CD14-positive monocyte (primary cell): Measurements from ENCODE around the gene ZNF804B. TPM values are rescaled to one million over a fixed set of nuclear protein-coding genes. Genes with fewer than 3 reads are reported as not detected.

ENCODE experiments used
- DNase-seq, 3 donors: peaks; one replicate each; pipeline ENCODE4 v3.0.0-alpha.2; 2011 to 2022
- H2AFZ ChIP-seq: 2 replicates; pipeline ENCODE4 v1.6.0; 2012; ENCODE audit warnings: mild to moderate bottlenecking, low read depth, low read length, inconsistent platforms; ENCODE audit not compliant: insufficient read depth, poor library complexity, severe bottlenecking
- H3K27ac ChIP-seq, 2 donors: 1 replicate in 1 of 2; 2 replicates in 1 of 2; pipeline ENCODE4 v1.5.1; 2012 to 2013; ENCODE audit warnings: low read length in 2 of 2, control low read depth in 1 of 2, inconsistent platforms in 1 of 2, low read depth in 1 of 2, mild to moderate bottlenecking in 1 of 2
- H3K27me3 ChIP-seq, 2 donors: one replicate each; pipeline versions ENCODE4 v1.6.0 to v1.6.1; 2011 to 2013; ENCODE audit warnings: low read length in 2 of 2; ENCODE audit not compliant: control insufficient read depth in 2 of 2, insufficient read depth in 2 of 2
- H3K36me3 ChIP-seq, 2 donors: replicated peaks in 1 of 2; 1 replicate in 1 of 2; 2 replicates in 1 of 2; pipeline versions ENCODE4 v1.5.1 to v1.6.1; 2012 to 2013; ENCODE audit warnings: low read length in 2 of 2, control low read depth in 1 of 2, inconsistent platforms in 1 of 2, mild to moderate bottlenecking in 1 of 2; ENCODE audit not compliant: insufficient read depth in 2 of 2, control insufficient read depth in 1 of 2
- H3K4me1 ChIP-seq, 2 donors: 1 replicate in 1 of 2; 2 replicates in 1 of 2; pipeline versions ENCODE4 v1.5.1 to v1.6.1; 2012 to 2013; ENCODE audit warnings: low read length in 2 of 2, control low read depth in 1 of 2, inconsistent platforms in 1 of 2, mild to moderate bottlenecking in 1 of 2, moderate library complexity in 1 of 2; ENCODE audit not compliant: insufficient read depth in 2 of 2, control insufficient read depth in 1 of 2
- H3K4me2 ChIP-seq: replicated peaks from 2 replicates; pipeline ENCODE3; 2012; ENCODE audit warnings: low read length, moderate library complexity, mild to moderate bottlenecking; ENCODE audit not compliant: poor library complexity, severe bottlenecking; ENCODE audit errors: extremely low read depth
- H3K4me3 ChIP-seq, 3 experiments: fragments of 200-600 bp in 1 of 3; sonication (generic) in 1 of 3; replicated peaks in 1 of 3; 1 replicate in 2 of 3; 2 replicates in 1 of 3; pipeline ENCODE4 v1.5.1; 2011 to 2013; ENCODE audit warnings: low read length in 3 of 3, mild to moderate bottlenecking in 3 of 3, control low read depth in 2 of 3, low read depth in 2 of 3, inconsistent platforms in 1 of 3, moderate library complexity in 1 of 3
- H3K79me2 ChIP-seq: 2 replicates; pipeline ENCODE4 v1.6.0; 2012; ENCODE audit warnings: mild to moderate bottlenecking, control low read depth, inconsistent platforms, low read length, moderate library complexity; ENCODE audit not compliant: insufficient read depth
- H3K9ac ChIP-seq: 2 replicates; pipeline ENCODE4 v1.6.0; 2017; ENCODE audit warnings: low read length, mild to moderate bottlenecking; ENCODE audit not compliant: insufficient read depth, poor library complexity, severe bottlenecking
- H3K9me3 ChIP-seq, 2 donors: replicated peaks in 1 of 2; 1 replicate in 1 of 2; 2 replicates in 1 of 2; pipeline versions ENCODE4 v1.5.1 to v1.6.1; 2012 to 2013; ENCODE audit warnings: low read length in 2 of 2, control low read depth in 1 of 2; ENCODE audit not compliant: control insufficient read depth in 1 of 2, insufficient read depth in 1 of 2
- H4K20me1 ChIP-seq: 2 replicates; pipeline ENCODE4 v1.6.0; 2012; ENCODE audit warnings: mild to moderate bottlenecking, low read length, control low read depth, moderate library complexity; ENCODE audit not compliant: insufficient read depth
- H3K27ac Mint-ChIP-seq, 7 donors: one replicate each; pipeline ENCODE4 v1.8.0; 2020; ENCODE audit warnings: mild to moderate bottlenecking in 7 of 7, mixed read lengths in 7 of 7, moderate library complexity in 6 of 7, inconsistent platforms in 2 of 7
- H3K27me3 Mint-ChIP-seq, 3 donors: one replicate each; pipeline ENCODE4 v1.8.0; 2021 to 2022; ENCODE audit warnings: low read depth in 3 of 3, mild to moderate bottlenecking in 3 of 3, mixed read lengths in 3 of 3, moderate library complexity in 3 of 3, inconsistent platforms in 1 of 3
- H3K36me3 Mint-ChIP-seq, 2 donors: one replicate each; pipeline ENCODE4 v1.8.0; 2020; ENCODE audit warnings: mixed read lengths in 2 of 2, inconsistent platforms in 1 of 2, mild to moderate bottlenecking in 1 of 2
- H3K4me1 Mint-ChIP-seq: one replicate; pipeline ENCODE4 v1.8.0; 2020; ENCODE audit warnings: mild to moderate bottlenecking, mixed read lengths
- H3K4me3 Mint-ChIP-seq, 2 donors: one replicate each; pipeline ENCODE4 v1.8.0; 2020; ENCODE audit warnings: mild to moderate bottlenecking in 2 of 2, mixed read lengths in 2 of 2, moderate library complexity in 1 of 2
- H3K9me3 Mint-ChIP-seq, 7 donors: one replicate each; pipeline ENCODE4 v1.8.0; 2020 to 2022; ENCODE audit warnings: mixed read lengths in 7 of 7, mild to moderate bottlenecking in 6 of 7, moderate library complexity in 6 of 7, inconsistent platforms in 2 of 7
- WGBS: methylation state at CpG from one replicate; pipeline ENCODE4 v1.1.5; 2013; ENCODE audit warnings: missing lambda C conversion rate; ENCODE audit not compliant: insufficient coverage; 5-methylcytosine and 5-hydroxymethylcytosine counted together
- intact Hi-C, 2 donors: fragments of 100-400 bp; cut with micrococcal nuclease; formaldehyde crosslinking; loops; one replicate each; pipeline versions ENCODE4 v1.15.0 to v1.15.1; 2023
- polyA plus RNA-seq, 3 donors: library from polyadenylated mRNA; depleted of rRNA in 1 of 3; unstranded in 2 of 3; stranded (reverse) in 1 of 3; fragments of 300-500 nt in 2 of 3; fragments of >200 nt in 1 of 3; fragmentation: Illumina TruSeq in 2 of 3; gene quantifications; 1 replicate in 2 of 3; 2 replicates in 1 of 3; pipeline ENCODE4 v1.2.3, GENCODE V29; 2012 to 2021
- TF ChIP-seq, protein P1 (sequence below): fragments of 200-600 bp; IDR thresholded peaks from one replicate; pipeline ENCODE4 v1.8.0; 2022; ENCODE audit warnings: antibody characterized with exemption, mild to moderate bottlenecking

ZNF804B gene
- polyA plus RNA-seq, 3 donors = not detected

DNA sequence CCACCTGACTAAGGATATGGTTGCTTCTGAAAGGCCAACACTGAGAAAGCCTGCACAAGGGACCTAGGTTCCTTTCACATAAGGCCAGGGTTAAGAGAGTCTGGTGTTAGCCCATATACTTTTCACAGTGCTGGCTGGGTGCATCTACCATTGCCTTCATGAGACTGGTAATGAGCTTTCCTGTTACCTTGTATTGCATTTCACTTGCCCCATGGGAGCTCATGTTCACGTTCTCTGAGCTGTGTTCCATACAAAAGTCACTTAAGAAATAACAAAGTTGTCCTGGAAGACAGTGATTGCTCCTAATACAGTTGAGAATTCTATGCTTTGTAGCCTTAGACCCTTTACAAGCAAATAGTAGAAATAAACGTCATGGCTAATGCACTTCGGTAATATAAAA lies 373.9 kb downstream of the ZNF804B start:
- no peak overlapping the region for H3K27ac ChIP-seq
- no peaks in the 10 kb centered on the region for H3K4me1 ChIP-seq
- H3K4me3 ChIP-seq = no peak overlapping the region
- no peak overlapping the region for H3K9ac ChIP-seq
- H3K27me3 ChIP-seq = no peaks in the 10 kb centered on the region
- no CpG with 5 or more reads among the region's 3 CpGs for WGBS
- intact Hi-C loops = no loop called here
- H3K4me1 Mint-ChIP-seq = no peaks in the 10 kb centered on the region
- H3K9me3 Mint-ChIP-seq = peaks cover 1 to 8% (median 2%) of the 10 kb centered on the region in 7 donors
- H4K20me1 ChIP-seq = no peaks in the 10 kb centered on the region
- no peaks in the 10 kb centered on the region for H3K36me3 Mint-ChIP-seq
- H3K27me3 Mint-ChIP-seq = no peaks in the 10 kb centered on the region
- no peak overlapping the region for H2AFZ ChIP-seq
- peaks cover 0 to 3% of the 10 kb centered on the region in 2 donors for H3K9me3 ChIP-seq
- H3K27ac Mint-ChIP-seq = no peak overlapping the region
- TF ChIP-seq, protein P1, sequence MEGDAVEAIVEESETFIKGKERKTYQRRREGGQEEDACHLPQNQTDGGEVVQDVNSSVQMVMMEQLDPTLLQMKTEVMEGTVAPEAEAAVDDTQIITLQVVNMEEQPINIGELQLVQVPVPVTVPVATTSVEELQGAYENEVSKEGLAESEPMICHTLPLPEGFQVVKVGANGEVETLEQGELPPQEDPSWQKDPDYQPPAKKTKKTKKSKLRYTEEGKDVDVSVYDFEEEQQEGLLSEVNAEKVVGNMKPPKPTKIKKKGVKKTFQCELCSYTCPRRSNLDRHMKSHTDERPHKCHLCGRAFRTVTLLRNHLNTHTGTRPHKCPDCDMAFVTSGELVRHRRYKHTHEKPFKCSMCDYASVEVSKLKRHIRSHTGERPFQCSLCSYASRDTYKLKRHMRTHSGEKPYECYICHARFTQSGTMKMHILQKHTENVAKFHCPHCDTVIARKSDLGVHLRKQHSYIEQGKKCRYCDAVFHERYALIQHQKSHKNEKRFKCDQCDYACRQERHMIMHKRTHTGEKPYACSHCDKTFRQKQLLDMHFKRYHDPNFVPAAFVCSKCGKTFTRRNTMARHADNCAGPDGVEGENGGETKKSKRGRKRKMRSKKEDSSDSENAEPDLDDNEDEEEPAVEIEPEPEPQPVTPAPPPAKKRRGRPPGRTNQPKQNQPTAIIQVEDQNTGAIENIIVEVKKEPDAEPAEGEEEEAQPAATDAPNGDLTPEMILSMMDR = no peak
- no peaks in the 10 kb centered on the region for H3K79me2 ChIP-seq
- no peak overlapping the region for H3K4me2 ChIP-seq
- no peak for DNase-seq
- H3K36me3 ChIP-seq = no peaks in the 10 kb centered on the region
- H3K4me3 Mint-ChIP-seq = no peak overlapping the region

DNA sequence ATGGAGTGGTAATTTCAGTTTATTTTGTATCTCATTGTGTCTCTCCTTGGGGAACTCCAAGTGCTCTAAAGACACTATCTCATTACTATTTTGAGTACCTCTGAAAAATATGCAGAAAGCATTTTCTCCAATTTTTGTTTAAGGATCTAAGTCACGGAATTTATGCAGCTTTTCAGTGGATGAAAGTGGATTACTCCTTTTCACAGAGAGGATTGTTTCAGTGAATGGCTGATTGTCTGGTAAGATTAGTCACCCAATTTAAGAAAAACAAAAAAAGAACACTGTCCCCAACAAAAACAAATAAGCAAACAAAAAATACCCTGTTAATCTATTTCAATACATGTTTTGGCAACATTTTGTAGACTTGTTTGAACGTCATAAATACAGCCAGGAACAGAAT lies 374.3 kb downstream of the ZNF804B start:
- no peak overlapping the region for H3K4me2 ChIP-seq
- no peak overlapping the region for H3K27ac ChIP-seq
- no peak overlapping the region for H3K9ac ChIP-seq
- no peaks in the 10 kb centered on the region for H3K36me3 Mint-ChIP-seq
- TF ChIP-seq, protein P1 = no peak
- H3K27me3 Mint-ChIP-seq = no peaks in the 10 kb centered on the region
- H3K36me3 ChIP-seq = no peaks in the 10 kb centered on the region
- intact Hi-C loops = no loop called here
- no peaks in the 10 kb centered on the region for H4K20me1 ChIP-seq
- no peaks in the 10 kb centered on the region for H3K27me3 ChIP-seq
- no peak overlapping the region for H2AFZ ChIP-seq
- H3K4me1 Mint-ChIP-seq = no peaks in the 10 kb centered on the region
- H3K4me3 Mint-ChIP-seq = no peak overlapping the region
- H3K4me3 ChIP-seq = no peak overlapping the region
- H3K79me2 ChIP-seq = no peaks in the 10 kb centered on the region
- H3K27ac Mint-ChIP-seq = no peak overlapping the region
- H3K9me3 Mint-ChIP-seq = peaks cover 1 to 8% (median 2%) of the 10 kb centered on the region in 7 donors
- no peaks in the 10 kb centered on the region for H3K4me1 ChIP-seq
- peaks cover 0 to 3% of the 10 kb centered on the region in 2 donors for H3K9me3 ChIP-seq
- no peak for DNase-seq
- WGBS = no CpG with 5 or more reads among the region's 2 CpGs
